K562 (cell line): ENCODE results near the gene PRIM1. TPM values are rescaled to one million over a fixed set of nuclear protein-coding genes. Genes with fewer than 3 reads are reported as not detected.

Experiments
- ATF7 ChIP-seq: fragments of 450-650 bp; IDR thresholded peaks from 2 replicates; pipeline ENCODE4 v1.7.1; 2014; ENCODE audit warnings: mild to moderate bottlenecking, moderate library complexity
- EP400 ChIP-seq: fragments of 450-650 bp; IDR thresholded peaks from 2 replicates; pipeline ENCODE4 v1.6.1; 2017; ENCODE audit warnings: antibody characterized with exemption, mild to moderate bottlenecking, moderate library complexity
- FOXJ3 ChIP-seq: sonication (generic); formaldehyde crosslinking; IDR thresholded peaks from 2 replicates; pipeline ENCODE4 v1.4.0; 2020; ENCODE audit warnings: mild to moderate bottlenecking, missing genetic modification reagents
- HMG20A ChIP-seq: fragments of 450-650 bp; formaldehyde crosslinking; conservative IDR thresholded peaks from 2 replicates; pipeline ENCODE4 v1.4.0; 2020; ENCODE audit warnings: mild to moderate bottlenecking, mixed read lengths
- HNRNPH1 ChIP-seq: fragments of 200-400 bp; formaldehyde crosslinking; optimal IDR thresholded peaks from 2 replicates; pipeline ENCODE3; 2017; ENCODE audit warnings: low read depth, mild to moderate bottlenecking, low read length, moderate library complexity
- NFATC3 ChIP-seq: fragments of 450-650 bp; IDR thresholded peaks from 2 replicates; pipeline ENCODE4 v1.6.1; 2017; ENCODE audit warnings: mild to moderate bottlenecking
- POLR2AphosphoS2 ChIP-seq: IDR thresholded peaks from 2 replicates; pipeline ENCODE4 v1.6.1; 2012; ENCODE audit warnings: low read length, improper control_type of control experiment
- POLR3G ChIP-seq: IDR thresholded peaks from 2 replicates; pipeline ENCODE4 v1.6.1; 2011; ENCODE audit not compliant: insufficient read length, insufficient replicate concordance; ENCODE audit errors: extremely low read depth
- SMARCA4 ChIP-seq: fragments of 450-650 bp; IDR thresholded peaks from 2 replicates; pipeline ENCODE4 v1.6.1; 2016
- STAT5B ChIP-seq: fragments of 250-450 bp; sonication (Bioruptor Pico); IDR thresholded peaks from 2 replicates; pipeline ENCODE4 v1.8.0; 2021; ENCODE audit warnings: mild to moderate bottlenecking, inconsistent platforms
- XRCC4 ChIP-seq: IDR thresholded peaks from one replicate; pipeline ENCODE4 v1.6.1; 2011; ENCODE audit not compliant: insufficient read depth, insufficient read length; ENCODE audit errors: extremely low read depth
- ZBTB2 ChIP-seq: fragments of 450-650 bp; IDR thresholded peaks from 2 replicates; pipeline ENCODE4 v1.6.1; 2016; ENCODE audit warnings: antibody characterized with exemption
- ZNF124 ChIP-seq: sonication (generic); formaldehyde crosslinking; IDR thresholded peaks from 2 replicates; pipeline ENCODE4 v1.8.1; 2022; ENCODE audit warnings: missing genetic modification reagents
- ZNF212 ChIP-seq: fragments of 450-650 bp; formaldehyde crosslinking; IDR thresholded peaks from 2 replicates; pipeline ENCODE4 v1.4.0; 2020; ENCODE audit warnings: mild to moderate bottlenecking
- ZNF239 ChIP-seq: fragments of 250-450 bp; sonication (Bioruptor Pico); IDR thresholded peaks from 2 replicates; pipeline ENCODE4 v1.4.0; 2020; ENCODE audit warnings: mild to moderate bottlenecking
- ZNF263 ChIP-seq: sonication (generic); formaldehyde crosslinking; IDR thresholded peaks from 2 replicates; pipeline ENCODE4 v1.8.0; 2022; ENCODE audit warnings: mild to moderate bottlenecking, missing genetic modification reagents, borderline replicate concordance
- ZNF766 ChIP-seq: fragments of 200-800 bp; sonication (Bioruptor generic); conservative IDR thresholded peaks from 2 replicates; pipeline ENCODE4 v1.6.1; 2016; ENCODE audit warnings: missing genetic modification characterization, missing compliant biosample characterization
- polyA plus RNA-seq, 8 experiments: library from polyadenylated mRNA; depleted of rRNA in 4 of 8; stranded (reverse) in 5 of 8; unstranded in 3 of 8; fragments of >200 nt; fragmentation: Nextera tagmentation in 2 of 8; fragmentation: Illumina TruSeq in 1 of 8; extraction: Ambion mirVana in 2 of 8; extraction: Trizol in 1 of 8; gene quantifications; 2 replicates each; pipeline versions ENCODE4 v1.2.1 to v1.2.3, GENCODE V29; 2011 to 2014; ENCODE audit warnings: inconsistent platforms in 1 of 8, missing spikeins in 1 of 8
- total RNA-seq, 7 experiments: library from RNA; depleted of rRNA in 6 of 7; stranded (reverse); fragments of >200 nt in 6 of 7; fragmentation: Illumina TruSeq in 2 of 7; extraction: Trizol in 2 of 7; gene quantifications; 2 replicates each; pipeline versions ENCODE4 v1.2.1 to v1.2.3, GENCODE V29; 2011 to 2021; ENCODE audit warnings: low replicate concordance in 1 of 7
- TF ChIP-seq, protein P1 (sequence below): fragments of 450-650 bp; IDR thresholded peaks from 2 replicates; pipeline ENCODE4 v1.6.1; 2017; ENCODE audit warnings: antibody characterized with exemption, mild to moderate bottlenecking
- TF ChIP-seq, protein P2 (sequence below), 2 experiments: fragments of 450-650 bp; conservative IDR thresholded peaks; 2 replicates each; pipeline ENCODE4 v1.6.1; 2017; ENCODE audit warnings: mild to moderate bottlenecking in 2 of 2, moderate library complexity in 2 of 2
- TF ChIP-seq, protein P3 (sequence below): fragments of 450-650 bp; IDR thresholded peaks from one replicate; pipeline ENCODE4 v1.6.1; 2018; ENCODE audit warnings: mild to moderate bottlenecking, moderate library complexity; ENCODE audit not compliant: partially characterized antibody

The PRIM1 gene
- total and polyA plus RNA-seq, 9 of the 15 experiments (the other 6 are each of a cell fraction or from before 2014, with no cell fraction given) = 67.2 to 179 (median 140) TPM

GRCh38 chr12:56699020-56699661 lies 53.0 kb downstream of the PRIM1 start (continued):
- TF ChIP-seq, protein P1, sequence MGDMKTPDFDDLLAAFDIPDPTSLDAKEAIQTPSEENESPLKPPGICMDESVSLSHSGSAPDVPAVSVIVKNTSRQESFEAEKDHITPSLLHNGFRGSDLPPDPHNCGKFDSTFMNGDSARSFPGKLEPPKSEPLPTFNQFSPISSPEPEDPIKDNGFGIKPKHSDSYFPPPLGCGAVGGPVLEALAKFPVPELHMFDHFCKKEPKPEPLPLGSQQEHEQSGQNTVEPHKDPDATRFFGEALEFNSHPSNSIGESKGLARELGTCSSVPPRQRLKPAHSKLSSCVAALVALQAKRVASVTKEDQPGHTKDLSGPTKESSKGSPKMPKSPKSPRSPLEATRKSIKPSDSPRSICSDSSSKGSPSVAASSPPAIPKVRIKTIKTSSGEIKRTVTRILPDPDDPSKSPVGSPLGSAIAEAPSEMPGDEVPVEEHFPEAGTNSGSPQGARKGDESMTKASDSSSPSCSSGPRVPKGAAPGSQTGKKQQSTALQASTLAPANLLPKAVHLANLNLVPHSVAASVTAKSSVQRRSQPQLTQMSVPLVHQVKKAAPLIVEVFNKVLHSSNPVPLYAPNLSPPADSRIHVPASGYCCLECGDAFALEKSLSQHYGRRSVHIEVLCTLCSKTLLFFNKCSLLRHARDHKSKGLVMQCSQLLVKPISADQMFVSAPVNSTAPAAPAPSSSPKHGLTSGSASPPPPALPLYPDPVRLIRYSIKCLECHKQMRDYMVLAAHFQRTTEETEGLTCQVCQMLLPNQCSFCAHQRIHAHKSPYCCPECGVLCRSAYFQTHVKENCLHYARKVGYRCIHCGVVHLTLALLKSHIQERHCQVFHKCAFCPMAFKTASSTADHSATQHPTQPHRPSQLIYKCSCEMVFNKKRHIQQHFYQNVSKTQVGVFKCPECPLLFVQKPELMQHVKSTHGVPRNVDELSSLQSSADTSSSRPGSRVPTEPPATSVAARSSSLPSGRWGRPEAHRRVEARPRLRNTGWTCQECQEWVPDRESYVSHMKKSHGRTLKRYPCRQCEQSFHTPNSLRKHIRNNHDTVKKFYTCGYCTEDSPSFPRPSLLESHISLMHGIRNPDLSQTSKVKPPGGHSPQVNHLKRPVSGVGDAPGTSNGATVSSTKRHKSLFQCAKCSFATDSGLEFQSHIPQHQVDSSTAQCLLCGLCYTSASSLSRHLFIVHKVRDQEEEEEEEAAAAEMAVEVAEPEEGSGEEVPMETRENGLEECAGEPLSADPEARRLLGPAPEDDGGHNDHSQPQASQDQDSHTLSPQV = peak; percentile 62; the same call in 1 of the 2 replicates
- TF ChIP-seq FOXJ3 (CRISPR knock-in tag) (no peak), ZNF766 (CRISPR knock-in tag) (no peak), NFATC3 (no peak), ATF7 (peak; percentile 54; the same call in 1 of the 2 replicates), HMG20A (CRISPR knock-in tag) (no peak), SMARCA4 (peak; percentile 11; the same call in 1 of the 2 replicates), STAT5B (CRISPR knock-in tag) (no peak), EP400 (0 out of 2 replicates have a peak, but pooled peaks have one; percentile 36), POLR2AphosphoS2 (no peak), ZBTB2 (no peak), ZNF239 (CRISPR knock-in tag) (no peak), POLR3G (no peak), HNRNPH1 (no peak), ZNF263 (no peak), ZNF124 (CRISPR knock-in tag) (no peak), XRCC4 (no peak), ZNF212 (CRISPR knock-in tag) (no peak)
- TF ChIP-seq, protein P2, sequence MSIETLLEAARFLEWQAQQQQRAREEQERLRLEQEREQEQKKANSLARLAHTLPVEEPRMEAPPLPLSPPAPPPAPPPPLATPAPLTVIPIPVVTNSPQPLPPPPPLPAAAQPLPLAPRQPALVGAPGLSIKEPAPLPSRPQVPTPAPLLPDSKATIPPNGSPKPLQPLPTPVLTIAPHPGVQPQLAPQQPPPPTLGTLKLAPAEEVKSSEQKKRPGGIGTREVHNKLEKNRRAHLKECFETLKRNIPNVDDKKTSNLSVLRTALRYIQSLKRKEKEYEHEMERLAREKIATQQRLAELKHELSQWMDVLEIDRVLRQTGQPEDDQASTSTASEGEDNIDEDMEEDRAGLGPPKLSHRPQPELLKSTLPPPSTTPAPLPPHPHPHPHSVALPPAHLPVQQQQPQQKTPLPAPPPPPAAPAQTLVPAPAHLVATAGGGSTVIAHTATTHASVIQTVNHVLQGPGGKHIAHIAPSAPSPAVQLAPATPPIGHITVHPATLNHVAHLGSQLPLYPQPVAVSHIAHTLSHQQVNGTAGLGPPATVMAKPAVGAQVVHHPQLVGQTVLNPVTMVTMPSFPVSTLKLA (conservative IDR thresholded peaks at IDR 0.05) = 0 out of 4 replicates have a peak, but pooled peaks of 1 of the 2 experiments have one; percentile 42
- TF ChIP-seq, protein P3, sequence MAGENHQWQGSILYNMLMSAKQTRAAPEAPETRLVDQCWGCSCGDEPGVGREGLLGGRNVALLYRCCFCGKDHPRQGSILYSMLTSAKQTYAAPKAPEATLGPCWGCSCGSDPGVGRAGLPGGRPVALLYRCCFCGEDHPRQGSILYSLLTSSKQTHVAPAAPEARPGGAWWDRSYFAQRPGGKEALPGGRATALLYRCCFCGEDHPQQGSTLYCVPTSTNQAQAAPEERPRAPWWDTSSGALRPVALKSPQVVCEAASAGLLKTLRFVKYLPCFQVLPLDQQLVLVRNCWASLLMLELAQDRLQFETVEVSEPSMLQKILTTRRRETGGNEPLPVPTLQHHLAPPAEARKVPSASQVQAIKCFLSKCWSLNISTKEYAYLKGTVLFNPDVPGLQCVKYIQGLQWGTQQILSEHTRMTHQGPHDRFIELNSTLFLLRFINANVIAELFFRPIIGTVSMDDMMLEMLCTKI = no peak
